ENCODE data around the gene NRP1. TPM values are rescaled to one million over a fixed set of nuclear protein-coding genes. Genes with fewer than 3 reads are reported as not detected.

NRP1 gene
- total and polyA plus RNA-seq, 4 donors: 14.6 to 55.6 (median 37.8) TPM

GRCh38 chr10:33236916-33237315 is 97.6 kb downstream of the NRP1 start:
- no peaks in the 10 kb centered on the region for H3K27me3 ChIP-seq (ENCODE audit: control insufficient read depth in 4 of 4, insufficient read depth in 4 of 4, low read length in 3 of 4)
- DNase-seq (ENCODE audit: low spot score): no peak
- H3K36me3 ChIP-seq (ENCODE audit: control insufficient read depth in 4 of 4, insufficient read depth in 3 of 4, low read depth in 1 of 4, low read length in 3 of 4): peaks cover 0 to 12% (median 3%) of the 10 kb centered on the region in 4 donors
- no peak overlapping the region for H3K9ac ChIP-seq (ENCODE audit: low read depth in 1 of 2, low read length in 2 of 2)
- no peaks in the 10 kb centered on the region for H3K9me3 ChIP-seq (ENCODE audit: control insufficient read depth in 4 of 4, low read length in 3 of 4)
- no peaks in the 10 kb centered on the region for H3K4me1 ChIP-seq (ENCODE audit: control insufficient read depth in 4 of 4, insufficient read depth in 4 of 4, low read length in 3 of 4)
- WGBS: 87% methylated on average over 6 of the region's 6 CpGs
- TF ChIP-seq RAD21 (IDR thresholded peaks at IDR 0.05) (no peak), HNF4G (IDR thresholded peaks at IDR 0.05) (no peak), ATF3 (IDR thresholded peaks at IDR 0.05) (no peak), ZBTB33 (IDR thresholded peaks at IDR 0.05) (no peak), NR2F2 (IDR thresholded peaks at IDR 0.05) (no peak), MAX (IDR thresholded peaks at IDR 0.05) (no peak), FOXA1 (IDR thresholded peaks at IDR 0.05) (no peak), FOXA2 (IDR thresholded peaks at IDR 0.05) (no peak), YY1 (IDR thresholded peaks at IDR 0.05) (no peak), REST (IDR thresholded peaks at IDR 0.05) (no peak)
- H3K27ac ChIP-seq (ENCODE audit: low read depth in 1 of 2, low read length in 2 of 2): no peak overlapping the region
- no peak overlapping the region for H3K4me3 ChIP-seq (ENCODE audit: low read depth in 1 of 3, low read length in 3 of 3)

- no peaks in the 10 kb centered on the region for H3K27me3 ChIP-seq (ENCODE audit: control insufficient read depth in 4 of 4, insufficient read depth in 4 of 4, low read length in 3 of 4)
- H3K9ac ChIP-seq (ENCODE audit: low read depth in 1 of 2, low read length in 2 of 2): no peak overlapping the region
- peaks cover 0 to 12% (median 3%) of the 10 kb centered on the region in 4 donors for H3K36me3 ChIP-seq (ENCODE audit: control insufficient read depth in 4 of 4, insufficient read depth in 3 of 4, low read depth in 1 of 4, low read length in 3 of 4)
- no peak overlapping the region for H3K4me3 ChIP-seq (ENCODE audit: low read depth in 1 of 3, low read length in 3 of 3)
- H3K27ac ChIP-seq (ENCODE audit: low read depth in 1 of 2, low read length in 2 of 2): no peak overlapping the region
- no peaks in the 10 kb centered on the region for H3K9me3 ChIP-seq (ENCODE audit: control insufficient read depth in 4 of 4, low read length in 3 of 4)
- DNase-seq (ENCODE audit: low spot score): no peak
- WGBS: 97% methylated on average over 3 of the region's 3 CpGs
- H3K4me1 ChIP-seq (ENCODE audit: control insufficient read depth in 4 of 4, insufficient read depth in 4 of 4, low read length in 3 of 4): no peaks in the 10 kb centered on the region
- no peak for TF ChIP-seq ATF3 (IDR thresholded peaks at IDR 0.05)
- no peak for TF ChIP-seq HNF4A (conservative IDR thresholded peaks at IDR 0.05)
- TF ChIP-seq SP1 (IDR thresholded peaks at IDR 0.05): no peak
- no peak for TF ChIP-seq RAD21 (IDR thresholded peaks at IDR 0.05)
- TF ChIP-seq REST (IDR thresholded peaks at IDR 0.05): no peak
- TF ChIP-seq EGR1 (IDR thresholded peaks at IDR 0.05; ENCODE audit: low read depth in 2 of 2): no peak
- no peak for TF ChIP-seq TAF1 (conservative IDR thresholded peaks at IDR 0.05)
These were observed 98.5 kb downstream of the NRP1 start for GRCh38 chr10:33235951-33236350.
